ENCODE measurements around the gene FAM200B. TPM values are rescaled to one million over a fixed set of nuclear protein-coding genes. Genes with fewer than 3 reads are reported as not detected.

FAM200B gene
- polyA plus RNA-seq, 1 donor (not counting 4 experiments of a cell fraction or from before 2014, with no cell fraction given): 36.6 TPM

GRCh38 chr4:15638418-15638817 lies 43.2 kb upstream of the FAM200B start:
- H3K9me1 ChIP-seq (ENCODE audit: control insufficient read depth, extremely low read depth, insufficient read depth, low read length): no peaks in the 10 kb centered on the region
- peaks cover 4 to 6% of the 10 kb centered on the region in 2 experiments for H3K36me3 ChIP-seq (ENCODE audit: control insufficient read depth in 2 of 2, extremely low read depth in 1 of 2, insufficient read depth in 2 of 2, low read length in 2 of 2)
- no peak overlapping the region for H3K9ac ChIP-seq (ENCODE audit: control insufficient read depth, extremely low read depth, insufficient read depth, low read length)
- no peak for DNase-seq (ENCODE audit: low read depth, low spot score)
- peaks cover 24% of the 10 kb centered on the region for H3K79me2 ChIP-seq (ENCODE audit: control insufficient read depth, insufficient read depth, low read length)
- H3K27ac ChIP-seq (ENCODE audit: control insufficient read depth, insufficient read depth, low read length): no peak overlapping the region
- H2AFZ ChIP-seq (ENCODE audit: control insufficient read depth, low read length): no peak overlapping the region
- peaks cover 2% of the 10 kb centered on the region for H3K4me1 ChIP-seq (ENCODE audit: control insufficient read depth, extremely low read depth, insufficient read depth, low read length)
- dilution Hi-C loops (cut with MboI; ENCODE audit: extremely low pct_ligation_motif_present, low sequenced_read_pairs): no loop called here
- no peaks in the 10 kb centered on the region for H3K27me3 ChIP-seq (ENCODE audit: control insufficient read depth, extremely low read depth, insufficient read depth, low read length)
- TF ChIP-seq CTCF (optimal IDR thresholded peaks at IDR 0.05 in 1 of 3, IDR thresholded peaks at IDR 0.05 in 1 of 3, conservative IDR thresholded peaks at IDR 0.05 in 1 of 3; ENCODE audit: extremely low read depth in 1 of 3, insufficient read depth in 2 of 3, low read length in 3 of 3): no peak
- no peak for TF ChIP-seq EZH2 (IDR thresholded peaks at IDR 0.05; ENCODE audit: low read length)
- FAIRE-seq: no peak
- no peak overlapping the region for H3K4me2 ChIP-seq (ENCODE audit: control insufficient read depth, extremely low read depth, insufficient read depth, low read depth, low read length)
- no peaks in the 10 kb centered on the region for H3K9me3 ChIP-seq (ENCODE audit: control insufficient read depth, low read depth, low read length)
- no peak overlapping the region for H3K4me3 ChIP-seq (ENCODE audit: control insufficient read depth in 2 of 3, extremely low read depth in 1 of 3, insufficient read depth in 2 of 3, low read depth in 1 of 3, low read length in 3 of 3)
- H4K20me1 ChIP-seq (ENCODE audit: control insufficient read depth, extremely low read depth, insufficient read depth, low read length): no peaks in the 10 kb centered on the region

GRCh38 chr4:15648600-15648999 lies 33.0 kb upstream of the FAM200B start:
- Histone ChIP-seq H4K20me1 (ENCODE audit: control insufficient read depth, extremely low read depth, insufficient read depth, low read length) (peaks cover 8% of the 10 kb centered on the region), H3K79me2 (ENCODE audit: control insufficient read depth, insufficient read depth, low read length) (peaks cover 97% of the 10 kb centered on the region), H3K9me1 (ENCODE audit: control insufficient read depth, extremely low read depth, insufficient read depth, low read length) (no peaks in the 10 kb centered on the region), H3K4me1 (ENCODE audit: control insufficient read depth, extremely low read depth, insufficient read depth, low read length) (peaks cover 24% of the 10 kb centered on the region), H3K9ac (ENCODE audit: control insufficient read depth, extremely low read depth, insufficient read depth, low read length) (no peak overlapping the region), H3K36me3 (ENCODE audit: control insufficient read depth in 2 of 2, extremely low read depth in 1 of 2, insufficient read depth in 2 of 2, low read length in 2 of 2) (peaks cover 2 to 8% of the 10 kb centered on the region in 2 experiments), H3K27ac (ENCODE audit: control insufficient read depth, insufficient read depth, low read length) (no peak overlapping the region), H3K27me3 (ENCODE audit: control insufficient read depth, extremely low read depth, insufficient read depth, low read length) (no peaks in the 10 kb centered on the region), H3K9me3 (ENCODE audit: control insufficient read depth, low read depth, low read length) (no peaks in the 10 kb centered on the region), H3K4me2 (ENCODE audit: control insufficient read depth, extremely low read depth, insufficient read depth, low read depth, low read length) (no peak overlapping the region), H3K4me3 (ENCODE audit: control insufficient read depth in 2 of 3, extremely low read depth in 1 of 3, insufficient read depth in 2 of 3, low read depth in 1 of 3, low read length in 3 of 3) (no peak overlapping the region), H2AFZ (ENCODE audit: control insufficient read depth, low read length) (no peak overlapping the region)
- TF ChIP-seq EZH2 (IDR thresholded peaks at IDR 0.05; ENCODE audit: low read length) (no peak), CTCF (optimal IDR thresholded peaks at IDR 0.05 in 1 of 3, IDR thresholded peaks at IDR 0.05 in 1 of 3, conservative IDR thresholded peaks at IDR 0.05 in 1 of 3; ENCODE audit: extremely low read depth in 1 of 3, insufficient read depth in 2 of 3, low read length in 3 of 3) (no peak)
- DNase-seq (ENCODE audit: low read depth, low spot score) (no peak), FAIRE-seq (no peak)
- dilution Hi-C loops (cut with MboI; ENCODE audit: extremely low pct_ligation_motif_present, low sequenced_read_pairs): no loop called here

Data from keratinocyte (primary cell).